HG03432 (cell line): Measurements from ENCODE around the gene RACGAP1.
A peak's percentile ranks its signal among the peaks of the same experiment; 100 is the strongest.
"Not testable (repeated sequence)": the region's sequence is repeated elsewhere in the genome, so short reads cannot be mapped to it uniquely, and the experiment has no call there.

Experiments used
- ATAC-seq: cut with Tn5 transposase; IDR thresholded peaks from one replicate; pipeline ENCODE4 v1.9.1; 2021; ENCODE audit warnings: mild to moderate bottlenecking, moderate library complexity; ENCODE audit not compliant: unreplicated experiment

Gene RACGAP1

GRCh38 chr12:50032854-50033581 lies 7.7 kb upstream of the RACGAP1 start:
- ATAC-seq: no peak

- ATAC-seq: no peak
These were observed 7.2 kb upstream of the RACGAP1 start for GRCh38 chr12:50032515-50032853.

- ATAC-seq: not testable (repeated sequence)
These were observed 5.2 kb upstream of the RACGAP1 start for GRCh38 chr12:50030449-50030848.

- ATAC-seq: no peak
These were observed 1.4 kb upstream of the RACGAP1 start for GRCh38 chr12:50026691-50027090.

- peak; percentile 10 for ATAC-seq
These were observed 498 bp downstream of the RACGAP1 start for GRCh38 chr12:50024805-50025186.

- ATAC-seq: no peak
These were observed 1.1 kb downstream of the RACGAP1 start for GRCh38 chr12:50024227-50024626.

- no peak for ATAC-seq
These were observed 2.4 kb downstream of the RACGAP1 start for GRCh38 chr12:50022903-50023302.

- no peak for ATAC-seq
These were observed 4.3 kb downstream of the RACGAP1 start for GRCh38 chr12:50021031-50021430.

- no peak for ATAC-seq
These were observed 5.8 kb downstream of the RACGAP1 start for GRCh38 chr12:50019524-50019923.

- no peak for ATAC-seq
These were observed 6.3 kb downstream of the RACGAP1 start for GRCh38 chr12:50018968-50019367.

GRCh38 chr12:50018154-50018553 lies 7.1 kb downstream of the RACGAP1 start:
- no peak for ATAC-seq

- no peak for ATAC-seq
These were observed 7.7 kb downstream of the RACGAP1 start for GRCh38 chr12:50017641-50018040.

- no peak for ATAC-seq
These were observed 8.5 kb downstream of the RACGAP1 start for GRCh38 chr12:50016501-50017475.

- ATAC-seq: no peak
These were observed 11.0 kb downstream of the RACGAP1 start for GRCh38 chr12:50014342-50014741.

GRCh38 chr12:50013361-50014147 lies 11.7 kb downstream of the RACGAP1 start:
- ATAC-seq: no peak

- ATAC-seq: no peak
These were observed 18.4 kb downstream of the RACGAP1 start for GRCh38 chr12:50006754-50007442.

GRCh38 chr12:50006280-50006679 lies 19.0 kb downstream of the RACGAP1 start:
- no peak for ATAC-seq

- ATAC-seq: no peak
These were observed 20.1 kb downstream of the RACGAP1 start for GRCh38 chr12:50005175-50005574.

- no peak for ATAC-seq
These were observed 20.6 kb downstream of the RACGAP1 start for GRCh38 chr12:50004696-50005095.

GRCh38 chr12:50003595-50003994 lies 21.7 kb downstream of the RACGAP1 start:
- no peak for ATAC-seq

GRCh38 chr12:49998453-49998852 lies 26.8 kb downstream of the RACGAP1 start:
- no peak for ATAC-seq
